ENCODE results near the gene IQGAP3.

GRCh38 chr1:156498432-156499193, 73.8 kb downstream of the IQGAP3 start:
- TF ChIP-seq CTCF (IDR thresholded peaks at IDR 0.05) (no peak), POLR2A (IDR thresholded peaks at IDR 0.05) (no peak)

Measured in ovary (tissue), 3 donors.